ENCODE results near the gene MYL11.
"Not testable (repeated sequence)": the region's sequence is repeated elsewhere in the genome, so short reads cannot be mapped to it uniquely, and the experiment has no call there.

MYL11 gene

GRCh38 chr16:30374538-30374937, at the start of gene MYL11:
Gene MYL11, plus strand, starts transcription at chr16:30374802. Its CDS starts 56 bp downstream, at chr16:30374858.
- DNase-seq, result no peak

- not testable (repeated sequence) for DNase-seq
Observed at GRCh38 chr16:30334473-30334989, 40.1 kb upstream of the MYL11 start.

GRCh38 chr16:30335028-30335597, 39.5 kb upstream of the MYL11 start:
- DNase-seq, result peak; percentile 43

GRCh38 chr16:30335598-30336474, 38.8 kb upstream of the MYL11 start:
- no peak for DNase-seq

- DNase-seq, result not testable (repeated sequence)
Observed at GRCh38 chr16:30337964-30338357, 36.6 kb upstream of the MYL11 start.

- DNase-seq, result not testable (repeated sequence)
Observed at GRCh38 chr16:30338715-30339114, 35.9 kb upstream of the MYL11 start.

GRCh38 chr16:30340621-30341020, 34.0 kb upstream of the MYL11 start:
- DNase-seq, result no peak

GRCh38 chr16:30341971-30342370, 32.6 kb upstream of the MYL11 start:
- DNase-seq, result not testable (repeated sequence)

- DNase-seq, result no peak
Observed at GRCh38 chr16:30342751-30343490, 31.7 kb upstream of the MYL11 start.

GRCh38 chr16:30343491-30343820, 31.1 kb upstream of the MYL11 start:
- not testable (repeated sequence) for DNase-seq

- no peak for DNase-seq
Observed at GRCh38 chr16:30346286-30346685, 28.3 kb upstream of the MYL11 start.

GRCh38 chr16:30348113-30348512, 26.5 kb upstream of the MYL11 start:
- DNase-seq, result no peak

GRCh38 chr16:30348929-30349328, 25.7 kb upstream of the MYL11 start:
- DNase-seq, result no peak

GRCh38 chr16:30349675-30350074, 24.9 kb upstream of the MYL11 start:
- no peak for DNase-seq

GRCh38 chr16:30350134-30350871, 24.3 kb upstream of the MYL11 start:
- no peak for DNase-seq

- no peak for DNase-seq
Observed at GRCh38 chr16:30351001-30351441, 23.6 kb upstream of the MYL11 start.

GRCh38 chr16:30351586-30352419, 22.8 kb upstream of the MYL11 start:
- DNase-seq, result no peak

GRCh38 chr16:30352488-30353401, 21.9 kb upstream of the MYL11 start:
- DNase-seq, result no peak

GRCh38 chr16:30353438-30354129, 21.0 kb upstream of the MYL11 start:
- no peak for DNase-seq
